HG02798 (cell line): Measurements from ENCODE around the gene SAXO2.
"Not testable (repeated sequence)": the region's sequence is repeated elsewhere in the genome, so short reads cannot be mapped to it uniquely, and the experiment has no call there.

Source experiments
- ATAC-seq: cut with Tn5 transposase; IDR thresholded peaks from one replicate; pipeline ENCODE4 v1.9.1; 2021; ENCODE audit warnings: mild to moderate bottlenecking; ENCODE audit not compliant: unreplicated experiment, poor library complexity

The SAXO2 gene

DNA sequence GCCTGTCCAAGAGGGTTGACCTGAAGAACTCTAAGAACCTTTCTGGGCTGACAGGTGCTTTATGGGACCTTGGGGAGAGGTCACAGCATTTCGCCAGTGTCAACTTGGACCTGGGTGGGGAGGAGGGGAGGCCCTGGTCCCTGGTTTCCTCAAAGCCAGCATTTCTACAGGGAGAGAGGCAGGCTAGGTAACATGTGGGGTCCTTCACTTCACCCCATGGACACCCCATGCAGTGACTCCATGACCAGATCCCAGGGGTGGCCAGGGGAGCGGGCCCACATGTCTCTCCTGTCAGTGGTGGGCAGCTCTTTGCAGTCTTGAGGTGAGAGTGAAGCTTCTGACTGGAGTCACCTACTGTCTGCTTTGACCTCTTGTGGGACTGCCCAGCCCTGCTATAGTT is 50.8 kb downstream of the SAXO2 start:
- no peak for ATAC-seq

DNA sequence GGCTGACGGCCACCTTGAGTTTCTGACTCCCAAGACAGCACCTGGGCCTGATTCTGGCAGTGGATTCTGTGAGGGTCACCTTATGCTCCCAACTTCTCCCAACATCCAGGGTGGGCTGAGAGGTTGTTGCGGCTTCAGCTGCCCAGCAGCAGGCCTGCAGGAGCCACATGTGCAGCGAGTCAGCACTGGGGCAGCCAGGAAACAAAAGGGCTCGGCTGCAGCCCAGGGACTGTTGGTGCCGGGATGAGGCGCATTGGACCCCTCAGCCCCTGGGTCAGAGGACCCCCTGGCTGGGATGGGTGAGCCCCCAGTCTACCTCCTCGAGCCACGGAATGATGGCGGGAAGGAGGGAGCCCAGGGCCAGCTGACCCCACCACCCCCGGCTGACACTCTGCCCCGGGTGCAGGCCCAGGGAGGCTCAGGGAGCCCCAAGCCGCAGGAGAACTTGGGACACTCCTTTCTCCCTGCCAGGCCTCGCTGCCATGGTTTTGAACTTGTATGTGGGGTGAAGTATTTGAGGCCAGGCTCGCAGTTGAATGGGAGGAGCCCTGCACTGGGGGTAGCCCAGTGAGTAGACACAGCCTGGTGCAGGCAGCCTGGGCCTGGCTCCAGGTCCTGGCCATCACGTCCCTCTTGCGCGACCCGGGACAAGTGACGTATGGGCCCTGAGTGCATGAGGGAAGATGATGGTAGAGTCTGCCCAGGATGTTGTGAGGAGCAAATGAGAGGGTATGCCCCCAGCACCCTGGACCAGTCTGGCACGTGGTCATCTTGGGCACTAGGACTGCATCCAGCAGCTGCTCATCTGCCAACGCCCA is 51.5 kb downstream of the SAXO2 start:
- not testable (repeated sequence) for ATAC-seq

DNA sequence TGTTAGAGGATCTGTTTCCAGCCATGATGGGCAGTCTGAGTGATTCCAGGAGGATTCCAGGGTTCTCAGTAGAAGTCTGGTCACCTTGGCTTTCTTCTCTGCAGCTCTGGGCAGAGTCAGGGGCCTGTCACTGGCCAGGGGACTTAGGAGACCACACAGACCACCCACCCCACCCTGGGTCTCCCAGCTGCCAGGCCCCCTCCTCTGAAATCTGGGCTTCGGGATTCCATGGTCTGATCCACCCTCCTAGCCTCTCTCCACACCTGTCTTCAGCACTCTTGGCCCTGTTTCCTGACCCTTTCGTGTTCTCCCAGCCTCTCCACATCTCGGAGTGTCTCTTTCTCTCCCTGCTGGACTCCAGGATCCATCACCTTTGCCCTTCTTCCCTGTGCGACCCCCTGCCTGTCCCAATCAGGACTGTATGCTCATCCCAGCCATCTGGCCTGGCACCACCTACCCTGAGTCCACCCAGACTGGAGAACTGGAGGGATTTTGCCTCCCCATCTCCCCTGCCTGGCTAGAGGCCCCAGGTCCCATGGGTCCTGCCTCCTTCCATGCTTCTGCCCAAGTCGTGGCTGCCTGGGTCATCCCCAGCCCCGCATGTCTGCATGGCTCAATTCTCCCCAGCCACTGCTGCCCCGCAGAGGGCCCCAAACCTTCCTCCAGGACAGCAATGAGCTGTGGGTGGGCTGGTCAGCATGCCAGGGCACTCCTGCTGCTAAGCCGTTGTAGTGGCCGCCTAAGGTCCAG is 52.3 kb downstream of the SAXO2 start:
- ATAC-seq, result no peak

DNA sequence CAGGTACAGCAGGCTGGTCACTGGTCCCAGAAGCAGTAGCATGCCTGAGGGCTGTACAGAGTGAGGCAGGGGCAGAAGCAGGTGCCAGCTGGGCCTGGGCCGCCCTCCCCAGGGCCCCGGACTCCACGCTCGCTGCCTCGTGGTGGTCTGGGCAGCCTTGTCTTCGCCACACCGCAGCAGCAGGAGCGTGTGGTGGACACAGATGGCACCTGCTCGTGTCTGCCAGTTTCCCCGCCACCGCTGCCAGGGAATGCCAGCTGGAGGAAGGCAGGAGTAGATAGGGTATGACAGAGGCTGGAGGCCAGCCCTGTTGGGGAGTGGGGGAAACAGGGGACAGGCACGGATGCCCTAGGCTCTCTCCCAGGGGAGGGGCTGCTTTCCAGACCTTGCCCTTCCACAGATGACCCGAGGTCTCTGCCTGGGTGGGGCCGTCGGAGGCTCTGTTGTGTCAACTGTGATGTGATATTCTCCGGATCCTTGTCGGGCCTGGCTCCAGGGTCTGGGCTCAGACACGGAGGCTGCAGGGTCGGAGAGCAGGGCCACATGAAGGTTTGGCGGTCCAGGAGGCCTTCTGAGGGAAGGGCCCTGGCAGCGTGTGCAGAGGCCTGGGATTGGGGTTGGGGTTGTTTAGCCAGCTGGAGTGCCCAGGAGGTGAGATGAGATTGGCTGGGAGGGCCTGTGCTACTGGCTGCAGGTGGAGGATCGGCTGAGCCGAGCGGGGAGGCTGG is 53.1 kb downstream of the SAXO2 start:
- no peak for ATAC-seq

DNA sequence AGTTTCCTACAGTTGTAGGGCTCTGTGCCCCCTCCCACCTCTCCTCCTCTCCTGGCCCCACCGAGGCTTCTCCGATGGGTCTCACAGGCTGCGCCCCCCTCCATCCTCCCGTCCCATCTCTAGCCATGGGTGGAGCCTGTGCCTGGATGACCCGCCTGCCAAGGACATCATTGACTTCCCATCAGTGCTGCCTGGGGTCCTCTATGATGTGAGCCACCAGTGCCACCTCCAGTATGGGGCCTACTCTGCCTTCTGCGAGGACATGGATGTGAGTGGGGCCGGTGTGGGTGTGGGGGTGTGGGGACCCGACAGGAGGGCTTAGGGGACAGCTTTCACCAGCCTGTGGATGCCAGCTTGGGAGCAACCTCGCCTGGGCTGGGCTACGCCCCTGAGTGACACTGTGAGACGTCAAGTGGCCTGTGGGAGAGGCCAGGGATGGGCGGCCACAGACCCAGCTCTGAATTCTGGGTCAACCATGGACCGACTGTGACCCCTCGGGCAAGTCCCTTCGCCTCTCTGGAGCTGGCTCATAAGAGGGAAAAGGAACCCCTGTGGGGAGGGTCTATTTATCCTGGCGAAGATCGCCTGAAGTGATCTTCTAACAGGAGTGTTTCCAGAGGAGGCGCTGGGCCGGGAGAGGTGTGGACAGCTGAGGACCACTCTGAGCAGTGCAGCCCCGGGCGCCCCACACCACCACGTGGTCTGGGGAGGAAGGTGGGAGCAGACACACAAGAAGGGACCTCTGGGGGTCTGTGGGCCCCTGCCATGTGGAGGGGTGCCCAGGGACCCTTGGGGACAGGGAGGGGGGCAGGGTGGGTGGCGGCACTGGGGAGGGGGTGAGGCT is 53.9 kb downstream of the SAXO2 start:
- not testable (repeated sequence) for ATAC-seq

DNA sequence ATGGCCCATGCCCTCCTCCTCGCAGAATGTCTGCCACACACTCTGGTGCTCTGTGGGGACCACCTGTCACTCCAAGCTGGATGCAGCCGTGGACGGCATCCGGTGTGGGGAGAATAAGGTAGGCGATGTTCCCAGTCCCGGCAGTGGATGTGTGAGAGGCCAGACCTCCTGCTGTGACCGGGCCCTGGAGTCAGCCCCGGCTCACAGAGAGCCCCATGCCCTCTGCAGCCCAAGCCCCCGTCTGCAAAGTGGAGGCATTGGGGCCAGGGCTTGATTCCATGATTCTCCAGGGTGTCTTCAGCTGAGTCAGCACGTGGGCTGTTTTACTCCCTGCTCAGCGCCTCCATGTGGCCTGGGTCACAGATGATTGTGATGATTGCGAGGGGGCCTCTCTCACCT is 54.5 kb downstream of the SAXO2 start:
- ATAC-seq, result no peak

DNA sequence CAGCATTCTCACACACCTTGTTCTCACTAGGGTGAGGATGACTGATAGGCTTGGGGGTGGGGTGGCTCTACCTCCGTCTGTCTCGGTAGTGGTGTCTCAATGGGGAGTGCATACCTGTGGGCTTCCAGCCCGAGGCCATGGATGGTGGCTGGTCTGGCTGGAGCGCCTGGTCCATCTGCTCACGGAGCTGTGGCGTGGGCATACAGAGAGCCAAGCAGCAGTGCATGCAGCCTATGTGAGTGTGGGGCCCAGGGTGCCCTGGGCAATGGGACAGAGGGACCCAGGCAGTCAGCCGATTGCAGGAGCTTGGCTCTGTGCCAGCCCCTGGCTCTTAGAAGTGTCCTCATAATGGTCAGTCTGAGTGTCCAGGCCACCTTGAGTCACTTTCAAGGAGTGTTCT is 54.9 kb downstream of the SAXO2 start:
- ATAC-seq, result not testable (repeated sequence)

DNA sequence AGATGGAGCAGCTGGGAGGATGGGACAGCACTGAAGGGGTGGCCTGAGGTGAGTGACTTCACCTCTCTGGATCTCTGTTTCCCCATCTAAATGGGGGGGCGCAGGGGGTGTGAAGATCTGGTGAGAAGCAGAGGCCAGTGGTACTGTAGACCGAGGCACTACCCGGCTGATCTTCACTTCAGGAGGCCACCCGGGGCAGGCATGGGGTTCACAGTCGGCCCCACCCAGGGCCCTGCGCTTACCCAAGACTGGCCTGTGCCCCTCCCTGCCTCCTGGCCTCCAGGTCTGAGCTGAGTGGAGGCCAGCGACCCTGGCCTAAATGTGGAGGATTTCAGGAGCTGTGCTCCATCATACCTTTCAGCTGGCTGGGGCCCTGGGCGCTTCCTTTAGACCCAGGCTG is 55.7 kb downstream of the SAXO2 start:
- not testable (repeated sequence) for ATAC-seq

DNA sequence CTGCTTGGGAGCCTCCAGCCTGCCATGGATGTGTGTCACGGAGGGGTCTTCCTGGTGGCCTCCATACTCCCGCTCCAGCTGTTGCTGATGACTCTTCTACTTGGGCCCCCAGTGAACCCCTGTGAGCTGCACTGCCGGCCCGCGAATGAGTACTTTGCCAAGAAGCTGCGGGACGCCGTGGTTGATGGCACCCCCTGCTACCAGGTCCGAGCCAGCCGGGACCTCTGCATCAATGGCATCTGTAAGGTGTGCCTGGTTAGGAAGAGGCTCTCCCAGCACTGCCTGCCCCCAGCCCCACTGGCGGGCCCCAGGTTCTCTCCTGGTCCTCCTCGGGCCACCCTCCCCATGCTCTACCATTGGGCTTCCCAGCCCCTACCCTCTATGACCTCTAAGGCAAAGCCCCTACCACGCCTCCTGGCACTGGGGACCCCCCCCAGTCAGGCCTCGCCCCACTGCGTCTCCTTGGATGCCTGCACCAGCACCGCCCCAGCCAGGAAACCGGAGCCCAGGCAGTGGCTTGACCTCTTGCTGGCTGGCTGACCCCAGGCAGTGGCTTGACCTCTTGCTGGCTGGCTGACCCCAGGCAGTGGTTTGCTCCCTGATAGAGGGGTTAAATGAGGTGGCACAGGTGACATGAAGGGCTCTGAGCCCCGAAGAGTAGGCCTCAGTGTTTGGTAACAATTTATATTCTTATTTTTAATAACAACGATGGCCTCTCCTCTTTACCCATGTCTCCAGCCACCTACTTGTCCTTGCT is 57.1 kb downstream of the SAXO2 start:
- not testable (repeated sequence) for ATAC-seq

DNA sequence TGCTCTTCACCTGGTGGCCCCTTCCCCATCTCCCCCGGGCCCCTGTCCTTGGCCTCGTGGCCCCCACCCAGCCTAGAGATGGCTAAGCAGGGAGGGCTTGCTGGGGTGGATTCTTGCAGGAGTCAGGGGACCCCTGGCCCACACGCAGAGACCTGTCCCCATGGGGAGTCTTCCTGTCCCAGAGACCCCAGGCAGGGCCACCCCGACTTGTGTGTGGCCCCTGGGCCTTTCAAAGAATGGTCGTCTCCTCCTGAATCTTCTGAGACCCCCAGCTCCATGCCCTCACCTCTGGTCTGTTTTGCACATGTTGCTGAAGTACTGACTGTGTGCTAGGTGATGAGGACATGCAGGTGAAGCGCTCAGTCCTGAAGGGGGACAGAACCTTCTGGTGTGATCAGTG is 58.2 kb downstream of the SAXO2 start:
- not testable (repeated sequence) for ATAC-seq

DNA sequence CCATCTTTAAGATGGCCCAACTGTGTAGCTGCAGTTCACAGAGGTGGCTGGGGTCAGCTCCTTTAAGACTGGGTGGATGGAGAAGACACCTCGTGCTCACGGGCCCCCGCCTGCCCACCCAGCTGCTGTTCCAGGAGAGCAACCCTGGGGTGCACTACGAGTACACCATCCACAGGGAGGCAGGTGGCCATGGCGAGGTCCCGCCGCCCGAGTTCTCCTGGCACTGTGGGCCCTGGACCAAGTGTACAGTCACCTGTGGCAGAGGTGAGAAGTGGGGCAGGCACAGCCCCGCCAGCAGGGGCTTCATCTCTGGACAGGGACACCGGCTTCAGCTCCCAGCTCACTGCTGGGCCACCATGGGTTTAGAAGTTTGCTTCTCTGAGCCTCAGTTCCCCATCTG is 59.9 kb downstream of the SAXO2 start:
- ATAC-seq, result not testable (repeated sequence)

DNA sequence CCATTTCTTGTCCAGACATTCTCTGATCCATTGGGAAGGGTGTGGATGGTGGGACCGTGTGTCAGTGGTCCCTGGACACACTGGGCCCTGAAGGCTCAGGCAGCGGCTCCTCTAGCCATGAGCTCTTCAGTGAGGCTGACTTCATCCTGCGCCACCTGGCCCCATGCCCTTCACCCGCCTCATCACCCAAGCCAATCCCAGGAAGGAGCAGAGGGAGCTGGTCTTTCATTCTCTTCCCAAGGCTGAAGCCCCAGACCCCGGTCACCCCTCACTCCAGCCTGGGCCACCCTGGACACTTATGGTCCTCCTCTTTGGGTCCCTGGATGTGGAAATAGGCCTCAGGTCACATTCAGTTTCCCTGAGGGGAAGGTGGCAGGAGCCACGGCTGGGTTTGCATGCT is 62.2 kb downstream of the SAXO2 start:
- ATAC-seq, result not testable (repeated sequence)

DNA sequence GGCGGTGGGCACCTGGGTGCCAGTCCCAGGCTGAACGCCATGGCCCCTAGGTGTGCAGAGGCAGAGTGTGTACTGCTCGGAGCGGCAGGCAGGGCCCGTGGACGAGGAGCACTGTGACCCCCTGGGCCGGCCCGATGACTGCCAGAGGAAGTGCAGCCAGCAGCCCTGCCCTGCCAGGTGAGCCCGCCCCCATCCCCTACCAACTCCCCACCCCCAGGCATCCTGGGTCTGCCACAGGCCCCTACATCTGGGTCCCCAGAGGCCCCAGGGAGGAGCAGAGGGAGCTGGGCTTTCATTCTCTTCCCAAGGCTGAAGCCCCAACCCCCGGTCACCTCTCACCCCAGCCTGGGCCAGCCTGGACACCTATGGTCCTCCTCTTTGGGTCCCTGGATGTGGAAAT is 63.0 kb downstream of the SAXO2 start:
- ATAC-seq, result not testable (repeated sequence)

DNA sequence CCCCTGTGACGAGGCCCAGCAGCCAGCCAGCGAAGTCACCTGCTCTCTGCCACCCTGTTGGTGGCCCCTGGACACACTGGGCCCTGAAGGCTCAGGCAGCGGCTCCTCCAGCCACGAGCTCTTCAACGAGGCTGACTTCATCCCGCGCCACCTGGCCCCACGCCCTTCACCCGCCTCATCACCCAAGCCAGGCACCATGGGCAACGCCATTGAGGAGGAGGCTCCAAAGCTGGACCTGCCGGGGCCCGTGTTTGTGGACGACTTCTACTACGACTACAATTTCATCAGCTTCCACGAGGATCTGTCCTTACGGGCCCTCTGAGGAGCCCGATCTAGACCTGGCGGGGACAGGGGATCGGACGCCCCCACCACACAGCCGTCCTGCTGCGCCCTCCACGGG is 64.3 kb downstream of the SAXO2 start:
- ATAC-seq, result not testable (repeated sequence)

DNA sequence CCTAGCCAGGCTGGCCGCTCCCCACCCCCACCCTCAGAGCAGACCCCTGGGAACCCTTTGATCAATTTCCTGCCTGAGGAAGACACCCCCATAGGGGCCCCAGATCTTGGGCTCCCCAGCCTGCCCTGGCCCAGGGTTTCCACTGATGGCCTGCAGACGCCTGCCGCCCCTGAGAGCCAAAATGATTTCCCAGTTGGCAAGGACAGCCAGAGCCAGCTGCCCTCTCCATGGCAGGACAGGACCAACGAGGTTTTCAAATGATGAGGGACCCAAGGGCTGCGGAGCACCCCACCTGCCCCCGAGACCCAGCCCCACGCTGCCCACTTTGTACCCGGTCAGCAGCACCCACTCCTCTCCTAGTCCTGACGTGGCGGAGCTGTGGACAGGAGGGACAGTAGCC is 64.8 kb downstream of the SAXO2 start:
- not testable (repeated sequence) for ATAC-seq

DNA sequence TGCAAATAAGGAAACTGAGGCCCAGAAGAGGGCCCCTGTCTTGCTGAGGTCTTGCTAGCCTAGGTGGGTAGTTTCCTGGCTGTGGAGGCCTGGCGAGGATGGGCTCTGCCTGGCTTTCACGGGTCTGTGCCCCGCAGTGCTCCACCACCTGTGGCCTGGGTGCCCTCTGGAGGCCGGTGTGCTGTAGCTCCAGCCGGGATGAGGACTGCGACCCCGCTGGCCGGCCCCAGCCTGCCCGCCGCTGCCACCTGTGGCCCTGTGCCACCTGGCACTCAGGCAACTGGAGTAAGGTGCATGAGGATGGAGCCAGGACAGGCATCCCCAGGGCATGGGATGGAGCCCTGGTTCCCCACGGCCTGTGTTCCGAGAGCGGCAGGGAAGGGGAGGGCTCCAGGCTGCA is 66.4 kb downstream of the SAXO2 start:
- not testable (repeated sequence) for ATAC-seq

DNA sequence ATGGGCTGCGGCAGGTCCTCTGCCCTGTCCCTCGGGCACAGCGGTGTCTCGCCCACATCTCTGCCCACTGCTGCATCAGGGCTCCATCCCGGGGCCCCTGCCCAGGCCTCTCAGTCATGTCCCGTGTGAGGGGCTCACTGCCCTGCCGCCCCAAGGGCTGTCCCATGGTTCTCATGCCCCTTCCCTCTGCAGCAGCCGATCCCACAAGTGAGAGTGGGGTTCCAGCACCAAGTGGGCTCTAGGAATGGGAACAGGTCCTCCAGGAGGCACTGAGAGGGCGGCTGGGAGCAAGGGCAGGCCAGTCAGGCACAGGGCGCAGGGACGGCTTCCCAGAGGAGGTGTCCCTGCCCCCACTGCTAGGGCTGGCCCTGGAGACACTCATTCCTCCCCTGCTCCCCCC is 68.3 kb downstream of the SAXO2 start:
- ATAC-seq, result not testable (repeated sequence)

DNA sequence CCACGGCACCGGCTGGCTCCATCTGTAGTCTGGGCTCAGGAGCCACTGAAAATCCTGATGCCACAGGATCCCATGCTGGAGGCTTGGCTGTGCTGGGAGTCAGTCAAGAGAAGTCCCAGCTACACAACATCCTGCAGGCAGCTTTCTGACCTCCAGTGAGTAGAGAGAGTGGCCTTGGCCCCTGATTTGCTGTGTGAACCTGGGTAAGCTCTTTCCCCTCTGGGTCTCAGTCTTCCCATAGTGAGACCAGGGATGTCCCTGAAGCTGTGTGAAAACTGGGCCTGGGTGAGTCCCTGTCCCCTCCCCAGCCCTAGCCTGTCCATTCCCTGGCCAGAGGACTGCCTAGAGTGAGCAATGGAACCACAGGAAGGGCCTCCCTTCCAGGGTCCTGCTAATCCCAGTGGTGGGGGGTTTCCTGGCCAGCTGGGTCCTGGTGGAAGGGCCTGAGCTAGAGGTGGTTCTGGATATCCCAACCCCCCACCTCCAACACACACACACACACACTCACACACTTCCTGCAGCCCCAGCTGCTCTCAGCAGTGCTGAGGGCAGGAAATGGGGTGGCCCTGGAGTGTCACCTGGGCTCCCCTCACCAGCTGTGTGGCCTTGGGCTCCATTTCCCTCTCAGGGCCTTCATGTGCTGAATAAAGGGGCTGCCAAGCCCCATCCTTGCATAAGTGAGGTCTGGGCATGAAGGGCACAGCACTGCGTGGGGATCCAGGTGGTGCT is 69.1 kb downstream of the SAXO2 start:
- ATAC-seq, result peak; percentile 52
